Mesothelial cell of epicardium (in vitro differentiated cells): ENCODE measurements around the gene TFDP2. TPM values are rescaled to one million over a fixed set of nuclear protein-coding genes. Genes with fewer than 3 reads are reported as not detected.

Experiments
- DNase-seq, 2 experiments: peaks; one replicate each; pipeline ENCODE4 v3.0.0; 2021; ENCODE audit warnings: low spot score in 2 of 2; ENCODE audit not compliant: unreplicated experiment in 2 of 2
- H3K27ac Mint-ChIP-seq: 2 replicates; pipeline ENCODE4 v1.8.0; 2021; ENCODE audit warnings: mixed read lengths
- H3K27me3 Mint-ChIP-seq: 2 replicates; pipeline ENCODE4 v1.8.0; 2021; ENCODE audit warnings: low read depth, mixed read lengths
- H3K36me3 Mint-ChIP-seq: 2 replicates; pipeline ENCODE4 v1.8.0; 2021; ENCODE audit warnings: mixed read lengths
- H3K4me1 Mint-ChIP-seq: 2 replicates; pipeline ENCODE4 v1.8.0; 2021; ENCODE audit warnings: mixed read lengths
- H3K4me3 Mint-ChIP-seq: 2 replicates; pipeline ENCODE4 v1.8.0; 2021; ENCODE audit warnings: mild to moderate bottlenecking, moderate library complexity, mixed read lengths
- H3K9me3 Mint-ChIP-seq: 2 replicates; pipeline ENCODE4 v1.8.0; 2021; ENCODE audit warnings: mixed read lengths
- CTCF ChIP-seq: fragments of 200-600 bp; sonication (generic); IDR thresholded peaks from one replicate; pipeline ENCODE4 v1.5.0; 2021; ENCODE audit warnings: antibody characterized with exemption; ENCODE audit not compliant: unreplicated experiment
- total RNA-seq: library from RNA; stranded (reverse); gene quantifications from 3 replicates; pipeline ENCODE4 v1.2.1, GENCODE V29; 2021

TFDP2 gene
- total RNA-seq, 1 donor from 2014 or later: 109 TPM

GRCh38 chr3:141894524-141895176 is 254.7 kb downstream of the TFDP2 start:
- no peak overlapping the region for H3K4me3 Mint-ChIP-seq
- H3K4me1 Mint-ChIP-seq: peaks cover 15% of the 10 kb centered on the region
- no peaks in the 10 kb centered on the region for H3K27me3 Mint-ChIP-seq
- H3K36me3 Mint-ChIP-seq: peaks cover 31% of the 10 kb centered on the region
- DNase-seq: no peak
- peaks cover 8% of the 10 kb centered on the region for H3K9me3 Mint-ChIP-seq
- TF ChIP-seq CTCF: no peak
- H3K27ac Mint-ChIP-seq: peak overlapping the region; percentile 88

Other genes starting within 250 kb of the TFDP2 start
- 26.8 to 30.3 TPM (median 29.0 TPM) in 3 replicates for gene GK5, start 76.0 kb upstream of the TFDP2 start, total RNA-seq